GM23338 (cell line): Measurements from ENCODE around the gene REV3L. TPM values are rescaled to one million over a fixed set of nuclear protein-coding genes. Genes with fewer than 3 reads are reported as not detected.

ENCODE experiments used
- ATAC-seq: fragments of 200-7000 bp; cut with Tn5 transposase; 3 replicates; pipeline ENCODE4 v1.9.1; 2020
- DNase-seq: peaks from one replicate; pipeline ENCODE4 v3.0.0-alpha.2; 2015; ENCODE audit warnings: low spot score
- H2AFZ ChIP-seq: fragments of 200-600 bp; sonication (generic); 2 replicates; pipeline ENCODE4 v1.8.0; 2016; ENCODE audit warnings: antibody characterized with exemption, mild to moderate bottlenecking, moderate library complexity
- H3F3A ChIP-seq: fragments of 200-600 bp; sonication (generic); replicated peaks from 2 replicates; pipeline ENCODE4 v1.8.0; 2017; ENCODE audit warnings: antibody characterized with exemption, mixed run types, low read depth
- H3K27ac ChIP-seq: fragments of 200-600 bp; sonication (generic); 2 replicates; pipeline ENCODE4 v1.6.1; 2016; ENCODE audit warnings: low read depth
- H3K27me3 ChIP-seq: fragments of 200-600 bp; sonication (generic); 2 replicates; pipeline ENCODE4 v1.8.0; 2016; ENCODE audit warnings: mild to moderate bottlenecking, mixed run types, moderate library complexity; ENCODE audit not compliant: insufficient read depth
- H3K36me3 ChIP-seq: fragments of 200-600 bp; sonication (generic); 2 replicates; pipeline ENCODE4 v1.8.0; 2016; ENCODE audit warnings: mild to moderate bottlenecking; ENCODE audit not compliant: insufficient read depth
- H3K4me1 ChIP-seq: fragments of 200-600 bp; sonication (generic); 2 replicates; pipeline ENCODE4 v1.8.0; 2016; ENCODE audit warnings: mild to moderate bottlenecking, moderate library complexity; ENCODE audit not compliant: insufficient read depth
- H3K4me2 ChIP-seq: fragments of 200-600 bp; sonication (generic); 2 replicates; pipeline ENCODE4 v1.7.1; 2017; ENCODE audit warnings: mixed run types
- H3K4me3 ChIP-seq: fragments of 200-600 bp; sonication (generic); 2 replicates; pipeline ENCODE4 v1.6.1; 2016; ENCODE audit warnings: mixed run types
- H3K79me2 ChIP-seq: fragments of 200-600 bp; sonication (generic); replicated peaks from 2 replicates; pipeline ENCODE4 v1.8.0; 2017; ENCODE audit warnings: mild to moderate bottlenecking; ENCODE audit not compliant: insufficient read depth
- H3K9me2 ChIP-seq: fragments of 200-600 bp; sonication (generic); 2 replicates; pipeline ENCODE4 v1.8.0; 2017; ENCODE audit not compliant: insufficient read depth
- H4K20me1 ChIP-seq: fragments of 200-600 bp; sonication (generic); replicated peaks from 2 replicates; pipeline ENCODE4 v1.8.0; 2017; ENCODE audit warnings: mild to moderate bottlenecking; ENCODE audit not compliant: insufficient read depth
- H3K27ac Mint-ChIP-seq: 2 replicates; pipeline ENCODE4 v1.8.0; 2020; ENCODE audit warnings: inconsistent platforms, mild to moderate bottlenecking, moderate library complexity, mixed read lengths
- H3K27me3 Mint-ChIP-seq: 3 replicates; pipeline ENCODE4 v1.8.0; 2022; ENCODE audit warnings: low read depth, mild to moderate bottlenecking, moderate library complexity, mixed read lengths, inconsistent platforms; ENCODE audit not compliant: insufficient read depth, poor library complexity
- H3K36me3 Mint-ChIP-seq: 3 replicates; pipeline ENCODE4 v1.8.0; 2021; ENCODE audit warnings: low read depth, mild to moderate bottlenecking, inconsistent platforms, moderate library complexity, mixed read lengths
- H3K4me1 Mint-ChIP-seq: 3 replicates; pipeline ENCODE4 v1.8.0; 2020; ENCODE audit warnings: mild to moderate bottlenecking, inconsistent platforms, mixed read lengths
- H3K4me3 Mint-ChIP-seq: 3 replicates; pipeline ENCODE4 v1.8.0; 2021; ENCODE audit warnings: moderate library complexity, mild to moderate bottlenecking, inconsistent platforms, mixed read lengths
- H3K9me3 Mint-ChIP-seq: 3 replicates; pipeline ENCODE4 v1.8.0; 2020; ENCODE audit warnings: moderate library complexity, mild to moderate bottlenecking, inconsistent platforms, mixed read lengths
- EZH2 ChIP-seq: fragments of 200-600 bp; sonication (generic); IDR thresholded peaks from one replicate; pipeline ENCODE4 v1.8.0; 2017; ENCODE audit warnings: antibody characterized with exemption, mild to moderate bottlenecking, low read depth; ENCODE audit not compliant: unreplicated experiment
- JUNB ChIP-seq: IDR thresholded peaks from one replicate; pipeline ENCODE4 v1.6.1; 2016; ENCODE audit warnings: antibody characterized with exemption; ENCODE audit not compliant: unreplicated experiment
- polyA plus RNA-seq: library from polyadenylated mRNA; unstranded; fragments of >200 nt; fragmentation: Nextera tagmentation; extraction: Ambion mirVana; gene quantifications from 2 replicates; pipeline ENCODE4 v1.2.1, GENCODE V29; 2016
- total RNA-seq: library from RNA; depleted of rRNA; stranded (reverse); fragments of >200 nt; shearing (Covaris generic); gene quantifications from 2 replicates; pipeline ENCODE4 v1.2.3, GENCODE V29; 2014
- TF ChIP-seq, protein P1 (sequence below): fragments of 250-450 bp; sonication (Bioruptor Pico); IDR thresholded peaks from 2 replicates; pipeline ENCODE4 v1.5.0; 2020; ENCODE audit warnings: mild to moderate bottlenecking, moderate library complexity
- TF ChIP-seq, protein P2 (sequence below), 2 experiments: fragments of 200-600 bp in 1 of 2; sonication (generic) in 1 of 2; conservative IDR thresholded peaks; 2 replicates each; pipeline versions ENCODE4 v1.5.1 to v1.6.1; 2016 to 2017; ENCODE audit warnings: antibody characterized with exemption in 2 of 2, low read depth in 2 of 2, mild to moderate bottlenecking in 2 of 2, moderate library complexity in 1 of 2

REV3L gene
- total and polyA plus RNA-seq, 2 experiments from 2014 or later, result 8.3 to 13.1 TPM

DNA sequence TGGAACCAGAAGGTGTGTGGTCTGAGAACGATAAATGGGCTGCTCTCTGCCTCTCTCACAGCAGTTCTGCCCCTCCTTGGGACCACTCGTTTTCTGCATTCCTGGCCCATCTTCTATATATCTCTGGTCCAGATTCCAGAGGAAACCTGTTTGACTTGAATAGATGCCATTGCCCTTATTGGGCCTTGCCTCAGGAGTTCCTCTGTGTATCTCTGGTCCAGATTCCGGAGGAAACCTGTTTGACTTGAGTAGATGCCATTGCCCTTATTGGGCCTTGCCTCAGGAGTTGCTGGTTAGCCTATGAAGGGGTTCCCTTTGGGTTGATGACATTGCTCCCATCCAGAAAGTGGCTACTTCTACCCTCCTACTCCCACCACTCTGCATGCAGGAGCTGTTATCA lies 206.3 kb downstream of the REV3L start:
- peaks cover 10% of the 10 kb centered on the region for H3K36me3 ChIP-seq

More for the DNA sequence above, 206.3 kb downstream of the REV3L start:
- H3K27ac Mint-ChIP-seq, result no peak overlapping the region
- Histone ChIP-seq H3K4me3 (no peak overlapping the region), H3F3A (no peaks in the 10 kb centered on the region), H3K4me1 (no peaks in the 10 kb centered on the region), H4K20me1 (no peaks in the 10 kb centered on the region), H3K9me2 (no peaks in the 10 kb centered on the region), H3K27ac (no peak overlapping the region), H2AFZ (no peak overlapping the region), H3K79me2 (no peaks in the 10 kb centered on the region), H3K27me3 (no peaks in the 10 kb centered on the region), H3K4me2 (no peak overlapping the region)
- no peak for TF ChIP-seq JUNB
- TF ChIP-seq, protein P1, sequence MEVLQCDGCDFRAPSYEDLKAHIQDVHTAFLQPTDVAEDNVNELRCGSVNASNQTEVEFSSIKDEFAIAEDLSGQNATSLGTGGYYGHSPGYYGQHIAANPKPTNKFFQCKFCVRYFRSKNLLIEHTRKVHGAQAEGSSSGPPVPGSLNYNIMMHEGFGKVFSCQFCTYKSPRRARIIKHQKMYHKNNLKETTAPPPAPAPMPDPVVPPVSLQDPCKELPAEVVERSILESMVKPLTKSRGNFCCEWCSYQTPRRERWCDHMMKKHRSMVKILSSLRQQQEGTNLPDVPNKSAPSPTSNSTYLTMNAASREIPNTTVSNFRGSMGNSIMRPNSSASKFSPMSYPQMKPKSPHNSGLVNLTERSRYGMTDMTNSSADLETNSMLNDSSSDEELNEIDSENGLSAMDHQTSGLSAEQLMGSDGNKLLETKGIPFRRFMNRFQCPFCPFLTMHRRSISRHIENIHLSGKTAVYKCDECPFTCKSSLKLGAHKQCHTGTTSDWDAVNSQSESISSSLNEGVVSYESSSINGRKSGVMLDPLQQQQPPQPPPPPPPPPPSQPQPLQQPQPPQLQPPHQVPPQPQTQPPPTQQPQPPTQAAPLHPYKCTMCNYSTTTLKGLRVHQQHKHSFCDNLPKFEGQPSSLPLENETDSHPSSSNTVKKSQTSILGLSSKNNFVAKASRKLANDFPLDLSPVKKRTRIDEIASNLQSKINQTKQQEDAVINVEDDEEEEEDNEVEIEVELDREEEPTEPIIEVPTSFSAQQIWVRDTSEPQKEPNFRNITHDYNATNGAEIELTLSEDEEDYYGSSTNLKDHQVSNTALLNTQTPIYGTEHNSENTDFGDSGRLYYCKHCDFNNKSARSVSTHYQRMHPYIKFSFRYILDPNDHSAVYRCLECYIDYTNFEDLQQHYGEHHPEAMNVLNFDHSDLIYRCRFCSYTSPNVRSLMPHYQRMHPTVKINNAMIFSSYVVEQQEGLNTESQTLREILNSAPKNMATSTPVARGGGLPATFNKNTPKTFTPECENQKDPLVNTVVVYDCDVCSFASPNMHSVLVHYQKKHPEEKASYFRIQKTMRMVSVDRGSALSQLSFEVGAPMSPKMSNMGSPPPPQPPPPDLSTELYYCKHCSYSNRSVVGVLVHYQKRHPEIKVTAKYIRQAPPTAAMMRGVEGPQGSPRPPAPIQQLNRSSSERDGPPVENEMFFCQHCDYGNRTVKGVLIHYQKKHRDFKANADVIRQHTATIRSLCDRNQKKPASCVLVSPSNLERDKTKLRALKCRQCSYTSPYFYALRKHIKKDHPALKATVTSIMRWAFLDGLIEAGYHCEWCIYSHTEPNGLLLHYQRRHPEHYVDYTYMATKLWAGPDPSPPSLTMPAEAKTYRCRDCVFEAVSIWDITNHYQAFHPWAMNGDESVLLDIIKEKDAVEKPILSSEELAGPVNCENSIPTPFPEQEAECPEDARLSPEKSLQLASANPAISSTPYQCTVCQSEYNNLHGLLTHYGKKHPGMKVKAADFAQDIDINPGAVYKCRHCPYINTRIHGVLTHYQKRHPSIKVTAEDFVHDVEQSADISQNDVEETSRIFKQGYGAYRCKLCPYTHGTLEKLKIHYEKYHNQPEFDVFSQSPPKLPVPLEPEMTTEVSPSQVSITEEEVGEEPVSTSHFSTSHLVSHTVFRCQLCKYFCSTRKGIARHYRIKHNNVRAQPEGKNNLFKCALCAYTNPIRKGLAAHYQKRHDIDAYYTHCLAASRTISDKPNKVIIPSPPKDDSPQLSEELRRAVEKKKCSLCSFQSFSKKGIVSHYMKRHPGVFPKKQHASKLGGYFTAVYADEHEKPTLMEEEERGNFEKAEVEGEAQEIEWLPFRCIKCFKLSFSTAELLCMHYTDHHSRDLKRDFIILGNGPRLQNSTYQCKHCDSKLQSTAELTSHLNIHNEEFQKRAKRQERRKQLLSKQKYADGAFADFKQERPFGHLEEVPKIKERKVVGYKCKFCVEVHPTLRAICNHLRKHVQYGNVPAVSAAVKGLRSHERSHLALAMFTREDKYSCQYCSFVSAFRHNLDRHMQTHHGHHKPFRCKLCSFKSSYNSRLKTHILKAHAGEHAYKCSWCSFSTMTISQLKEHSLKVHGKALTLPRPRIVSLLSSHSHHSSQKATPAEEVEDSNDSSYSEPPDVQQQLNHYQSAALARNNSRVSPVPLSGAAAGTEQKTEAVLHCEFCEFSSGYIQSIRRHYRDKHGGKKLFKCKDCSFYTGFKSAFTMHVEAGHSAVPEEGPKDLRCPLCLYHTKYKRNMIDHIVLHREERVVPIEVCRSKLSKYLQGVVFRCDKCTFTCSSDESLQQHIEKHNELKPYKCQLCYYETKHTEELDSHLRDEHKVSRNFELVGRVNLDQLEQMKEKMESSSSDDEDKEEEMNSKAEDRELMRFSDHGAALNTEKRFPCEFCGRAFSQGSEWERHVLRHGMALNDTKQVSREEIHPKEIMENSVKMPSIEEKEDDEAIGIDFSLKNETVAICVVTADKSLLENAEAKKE (CRISPR knock-in tag), result no peak
- TF ChIP-seq, protein P2, sequence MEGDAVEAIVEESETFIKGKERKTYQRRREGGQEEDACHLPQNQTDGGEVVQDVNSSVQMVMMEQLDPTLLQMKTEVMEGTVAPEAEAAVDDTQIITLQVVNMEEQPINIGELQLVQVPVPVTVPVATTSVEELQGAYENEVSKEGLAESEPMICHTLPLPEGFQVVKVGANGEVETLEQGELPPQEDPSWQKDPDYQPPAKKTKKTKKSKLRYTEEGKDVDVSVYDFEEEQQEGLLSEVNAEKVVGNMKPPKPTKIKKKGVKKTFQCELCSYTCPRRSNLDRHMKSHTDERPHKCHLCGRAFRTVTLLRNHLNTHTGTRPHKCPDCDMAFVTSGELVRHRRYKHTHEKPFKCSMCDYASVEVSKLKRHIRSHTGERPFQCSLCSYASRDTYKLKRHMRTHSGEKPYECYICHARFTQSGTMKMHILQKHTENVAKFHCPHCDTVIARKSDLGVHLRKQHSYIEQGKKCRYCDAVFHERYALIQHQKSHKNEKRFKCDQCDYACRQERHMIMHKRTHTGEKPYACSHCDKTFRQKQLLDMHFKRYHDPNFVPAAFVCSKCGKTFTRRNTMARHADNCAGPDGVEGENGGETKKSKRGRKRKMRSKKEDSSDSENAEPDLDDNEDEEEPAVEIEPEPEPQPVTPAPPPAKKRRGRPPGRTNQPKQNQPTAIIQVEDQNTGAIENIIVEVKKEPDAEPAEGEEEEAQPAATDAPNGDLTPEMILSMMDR (conservative IDR thresholded peaks at IDR 0.05; ENCODE audit: low read depth in 2 of 2), result no peak
- no peak for TF ChIP-seq EZH2
- H3K27me3 Mint-ChIP-seq, result peaks cover 3% of the 10 kb centered on the region
- DNase-seq, result no peak
- H3K4me1 Mint-ChIP-seq, result no peaks in the 10 kb centered on the region
- peaks cover 6% of the 10 kb centered on the region; the same call in 2 of the 3 replicates for H3K9me3 Mint-ChIP-seq
- ATAC-seq, result no peak
- peaks cover 71% of the 10 kb centered on the region for H3K36me3 Mint-ChIP-seq
- H3K4me3 Mint-ChIP-seq, result no peak overlapping the region
